Caco-2 (cell line): ENCODE results near the gene ATXN1. TPM values are rescaled to one million over a fixed set of nuclear protein-coding genes. Genes with fewer than 3 reads are reported as not detected.

Experiments used
- BruUV-seq: library from RNA; stranded (reverse); fragments of 400-500 nt; replicated peaks from 2 replicates; lab custom pipeline; 2021; lab: Mats Ljungman, UMichigan
- CTCF ChIA-PET: fragments of 300-600 bp; sonication (Branson Sonifier 250); formaldehyde crosslinking; loops from one replicate; lab custom pipeline; 2022; ENCODE audit warnings: antibody characterized with exemption; lab: Charles Lee
- POLR2A ChIA-PET: fragments of 300-600 bp; sonication (Branson Sonifier 250); formaldehyde crosslinking; loops from one replicate; lab custom pipeline; 2022; ENCODE audit warnings: antibody characterized with exemption; lab: Charles Lee
- DNase-seq, 2 experiments: peaks; one replicate each; pipeline versions ENCODE4 v3.0.0 to v3.0.0-alpha.2; 2020 to 2022
- H3K27me3 ChIP-seq: replicated peaks from 2 replicates; pipeline ENCODE4 v1.6.0; 2011; ENCODE audit warnings: low read length; ENCODE audit not compliant: control insufficient read depth, insufficient read depth
- H3K36me3 ChIP-seq: 2 replicates; pipeline ENCODE4 v1.5.1; 2011; ENCODE audit warnings: low read length; ENCODE audit not compliant: control insufficient read depth, insufficient read depth
- H3K4me1 ChIP-seq: fragments of 250-450 bp; sonication (Bioruptor Pico); 2 replicates; pipeline ENCODE4 v1.5.1; 2020; ENCODE audit warnings: mild to moderate bottlenecking
- H3K4me3 ChIP-seq: 2 replicates; pipeline ENCODE4 v1.5.1; 2011; ENCODE audit warnings: low read depth, mild to moderate bottlenecking, control low read depth, low read length
- H3K9me3 ChIP-seq: fragments of 250-450 bp; sonication (Bioruptor Pico); 2 replicates; pipeline ENCODE4 v1.5.1; 2020; ENCODE audit warnings: mild to moderate bottlenecking, moderate library complexity
- H3K27ac Mint-ChIP-seq: one replicate; pipeline ENCODE4 v1.8.0; 2022; ENCODE audit warnings: mixed read lengths; ENCODE audit not compliant: unreplicated experiment
- H3K27me3 Mint-ChIP-seq: one replicate; pipeline ENCODE4 v1.8.0; 2022; ENCODE audit warnings: mixed read lengths; ENCODE audit not compliant: insufficient read depth, unreplicated experiment
- H3K36me3 Mint-ChIP-seq: one replicate; pipeline ENCODE4 v1.8.0; 2022; ENCODE audit warnings: mild to moderate bottlenecking, mixed read lengths; ENCODE audit not compliant: insufficient read depth, unreplicated experiment
- H3K4me1 Mint-ChIP-seq: one replicate; pipeline ENCODE4 v1.8.0; 2022; ENCODE audit warnings: low read depth, mixed read lengths; ENCODE audit not compliant: unreplicated experiment
- H3K4me3 Mint-ChIP-seq: one replicate; pipeline ENCODE4 v1.8.0; 2022; ENCODE audit warnings: mild to moderate bottlenecking, moderate library complexity, mixed read lengths; ENCODE audit not compliant: unreplicated experiment
- H3K9me3 Mint-ChIP-seq: one replicate; pipeline ENCODE4 v1.8.0; 2022; ENCODE audit warnings: mixed read lengths; ENCODE audit not compliant: unreplicated experiment
- intact Hi-C: fragments of 100-400 bp; cut with micrococcal nuclease; formaldehyde crosslinking; loops from one replicate; pipeline ENCODE4 v1.10.0; 2022; ENCODE audit not compliant: unreplicated experiment
- total RNA-seq: library from RNA; stranded (reverse); gene quantifications from 2 replicates; pipeline ENCODE4 v1.2.3, GENCODE V29; 2022
- TF ChIP-seq, protein P1 (sequence below), 2 experiments: fragments of 200-600 bp in 1 of 2; IDR thresholded peaks; 1 replicate in 1 of 2; 2 replicates in 1 of 2; pipeline versions ENCODE4 v1.5.1 to v1.8.0; 2011 to 2022; ENCODE audit warnings: antibody characterized with exemption in 1 of 2, control low read depth in 1 of 2, inconsistent platforms in 1 of 2, low read depth in 1 of 2, low read length in 1 of 2, mild to moderate bottlenecking in 1 of 2, moderate library complexity in 1 of 2; ENCODE audit not compliant: insufficient read depth in 1 of 2, severe bottlenecking in 1 of 2, unreplicated experiment in 1 of 2

The ATXN1 gene
- total RNA-seq, 1 experiment from 2014 or later, result 14.2 TPM

DNA sequence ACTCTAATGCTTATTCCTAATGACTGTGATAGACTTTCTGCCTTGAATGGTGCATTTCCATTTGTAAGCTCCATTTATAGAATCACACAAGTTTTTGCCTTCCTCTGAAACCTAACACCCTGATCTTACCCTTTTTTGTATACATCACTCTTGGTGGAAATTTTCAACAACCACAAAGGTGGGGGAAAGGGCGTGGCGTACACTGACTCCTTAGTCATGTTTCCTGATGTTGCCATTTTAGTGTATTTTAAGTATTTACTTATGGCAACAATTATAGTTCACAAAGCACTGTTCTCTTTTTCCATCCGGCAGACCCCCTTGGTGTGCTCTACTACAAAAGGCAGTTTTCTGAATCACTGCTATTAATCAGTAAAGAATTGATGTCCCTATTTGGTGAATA is 92.0 kb downstream of the ATXN1 start:
- no peaks in the 10 kb centered on the region for H3K4me1 ChIP-seq
- no peak overlapping the region for H3K4me3 ChIP-seq
- ChIA-PET CTCF (no interaction called here), POLR2A (no interaction called here)
- H3K9me3 ChIP-seq, result no peaks in the 10 kb centered on the region
- H3K36me3 Mint-ChIP-seq, result no peaks in the 10 kb centered on the region
- no peaks in the 10 kb centered on the region for H3K9me3 Mint-ChIP-seq
- H3K27me3 ChIP-seq, result no peaks in the 10 kb centered on the region
- no peak overlapping the region for H3K4me3 Mint-ChIP-seq
- intact Hi-C loops, result no loop called here
- no peaks in the 10 kb centered on the region for H3K27me3 Mint-ChIP-seq
- TF ChIP-seq, protein P1, sequence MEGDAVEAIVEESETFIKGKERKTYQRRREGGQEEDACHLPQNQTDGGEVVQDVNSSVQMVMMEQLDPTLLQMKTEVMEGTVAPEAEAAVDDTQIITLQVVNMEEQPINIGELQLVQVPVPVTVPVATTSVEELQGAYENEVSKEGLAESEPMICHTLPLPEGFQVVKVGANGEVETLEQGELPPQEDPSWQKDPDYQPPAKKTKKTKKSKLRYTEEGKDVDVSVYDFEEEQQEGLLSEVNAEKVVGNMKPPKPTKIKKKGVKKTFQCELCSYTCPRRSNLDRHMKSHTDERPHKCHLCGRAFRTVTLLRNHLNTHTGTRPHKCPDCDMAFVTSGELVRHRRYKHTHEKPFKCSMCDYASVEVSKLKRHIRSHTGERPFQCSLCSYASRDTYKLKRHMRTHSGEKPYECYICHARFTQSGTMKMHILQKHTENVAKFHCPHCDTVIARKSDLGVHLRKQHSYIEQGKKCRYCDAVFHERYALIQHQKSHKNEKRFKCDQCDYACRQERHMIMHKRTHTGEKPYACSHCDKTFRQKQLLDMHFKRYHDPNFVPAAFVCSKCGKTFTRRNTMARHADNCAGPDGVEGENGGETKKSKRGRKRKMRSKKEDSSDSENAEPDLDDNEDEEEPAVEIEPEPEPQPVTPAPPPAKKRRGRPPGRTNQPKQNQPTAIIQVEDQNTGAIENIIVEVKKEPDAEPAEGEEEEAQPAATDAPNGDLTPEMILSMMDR (IDR thresholded peaks at IDR 0.05; ENCODE audit: insufficient read depth in 1 of 2, low read depth in 1 of 2, low read length in 1 of 2, severe bottlenecking in 1 of 2, unreplicated experiment in 1 of 2), result no peak
- no peaks in the 10 kb centered on the region for H3K36me3 ChIP-seq
- BruUV-seq, result no TSS peak
- DNase-seq, result no peak
- H3K4me1 Mint-ChIP-seq, result no peaks in the 10 kb centered on the region
- no peak overlapping the region for H3K27ac Mint-ChIP-seq

DNA sequence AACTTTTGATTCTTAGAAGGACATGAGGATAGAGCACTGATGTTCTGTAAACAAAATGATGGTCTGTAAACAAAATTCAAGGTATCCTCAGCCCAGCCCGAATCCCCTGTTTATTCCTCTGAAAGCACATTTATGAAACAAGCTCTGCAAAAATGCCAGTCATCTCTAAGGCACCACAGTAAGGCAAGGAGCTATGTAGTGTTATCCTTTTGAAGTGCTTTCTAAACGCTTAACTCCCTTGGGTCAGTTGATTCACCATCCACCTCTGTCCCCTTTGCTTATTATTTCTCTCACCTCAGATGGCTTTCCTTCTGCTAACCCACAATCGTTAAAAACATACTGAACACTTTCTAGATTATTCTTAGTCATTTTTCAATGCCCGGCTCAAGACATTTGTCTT is 93.8 kb downstream of the ATXN1 start:
- no peaks in the 10 kb centered on the region for H3K36me3 Mint-ChIP-seq
- no peak overlapping the region for H3K4me3 ChIP-seq
- H3K36me3 ChIP-seq, result no peaks in the 10 kb centered on the region
- no peaks in the 10 kb centered on the region for H3K9me3 ChIP-seq
- ChIA-PET CTCF (no interaction called here), POLR2A (no interaction called here)
- H3K27ac Mint-ChIP-seq, result no peak overlapping the region
- no peaks in the 10 kb centered on the region for H3K4me1 Mint-ChIP-seq
- TF ChIP-seq, protein P1 (IDR thresholded peaks at IDR 0.05; ENCODE audit: insufficient read depth in 1 of 2, low read depth in 1 of 2, low read length in 1 of 2, severe bottlenecking in 1 of 2, unreplicated experiment in 1 of 2), result no peak
- H3K27me3 ChIP-seq, result no peaks in the 10 kb centered on the region
- no peaks in the 10 kb centered on the region for H3K9me3 Mint-ChIP-seq
- H3K27me3 Mint-ChIP-seq, result no peaks in the 10 kb centered on the region
- no peak overlapping the region for H3K4me3 Mint-ChIP-seq
- DNase-seq, result no peak
- H3K4me1 ChIP-seq, result no peaks in the 10 kb centered on the region
- BruUV-seq, result no TSS peak
- intact Hi-C loops, result no loop called here

DNA sequence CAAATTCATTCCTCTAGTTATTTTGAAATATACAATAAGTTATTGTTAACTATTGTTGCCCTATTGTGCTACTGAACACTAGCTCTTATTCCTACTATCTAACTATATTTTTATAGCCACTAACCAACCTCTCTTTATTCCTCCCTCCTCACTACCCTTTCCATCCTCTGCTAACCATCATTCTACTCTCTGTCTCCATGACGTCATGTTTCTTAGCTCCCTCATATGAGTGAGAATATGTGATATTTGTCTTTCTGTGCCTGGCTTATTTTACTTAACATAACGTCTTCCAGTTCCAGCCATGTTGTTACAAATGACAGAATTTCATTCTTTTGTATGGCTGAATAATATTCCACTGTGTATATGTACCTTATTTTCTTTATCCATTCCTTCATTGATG is 95.3 kb downstream of the ATXN1 start:
- Mint-ChIP-seq H3K4me1 (no peaks in the 10 kb centered on the region), H3K27ac (no peak overlapping the region), H3K4me3 (no peak overlapping the region), H3K9me3 (no peaks in the 10 kb centered on the region), H3K27me3 (no peaks in the 10 kb centered on the region), H3K36me3 (no peaks in the 10 kb centered on the region)
- Histone ChIP-seq H3K27me3 (no peaks in the 10 kb centered on the region), H3K4me3 (no peak overlapping the region), H3K36me3 (no peaks in the 10 kb centered on the region), H3K9me3 (no peaks in the 10 kb centered on the region), H3K4me1 (no peaks in the 10 kb centered on the region)
- intact Hi-C loops, result no loop called here
- BruUV-seq, result no TSS peak
- TF ChIP-seq, protein P1 (IDR thresholded peaks at IDR 0.05; ENCODE audit: insufficient read depth in 1 of 2, low read depth in 1 of 2, low read length in 1 of 2, severe bottlenecking in 1 of 2, unreplicated experiment in 1 of 2), result no peak
- CTCF ChIA-PET, result interaction anchor here (0.5 kb wide), 1 partner anchor 1933 kb away, joined by 5 read pairs; no protein-coding TSS in a partner anchor
- DNase-seq, result no peak
- POLR2A ChIA-PET, result no interaction called here
